CD4-positive, alpha-beta T cell treated with Interleukin-17A for 1 hour (primary cell): ENCODE data around the gene RIPK1.

ENCODE experiments used
- DNase-seq: peaks from one replicate; pipeline ENCODE4 v3.0.0-alpha.2; 2020

The RIPK1 gene

GRCh38 chr6:3086282-3086946 lies 18.1 kb downstream of the RIPK1 start:
- DNase-seq = no peak

GRCh38 chr6:3088446-3088845 lies 20.2 kb downstream of the RIPK1 start:
- DNase-seq = no peak

GRCh38 chr6:3088968-3089367 lies 20.7 kb downstream of the RIPK1 start:
- no peak for DNase-seq

- no peak for DNase-seq
These were observed 21.7 kb downstream of the RIPK1 start for GRCh38 chr6:3090013-3090412.

GRCh38 chr6:3094815-3095214 lies 26.5 kb downstream of the RIPK1 start:
- DNase-seq = no peak

GRCh38 chr6:3102875-3103274 lies 34.6 kb downstream of the RIPK1 start:
- no peak for DNase-seq

GRCh38 chr6:3108746-3109414 lies 40.6 kb downstream of the RIPK1 start:
- DNase-seq = no peak

GRCh38 chr6:3109761-3110160 lies 41.5 kb downstream of the RIPK1 start:
- DNase-seq = no peak

- DNase-seq = no peak
These were observed 46.1 kb downstream of the RIPK1 start for GRCh38 chr6:3114377-3114776.

- no peak for DNase-seq
These were observed 49.6 kb downstream of the RIPK1 start for GRCh38 chr6:3117912-3118352.

GRCh38 chr6:3118353-3119039 lies 50.2 kb downstream of the RIPK1 start, which contains the start of gene BPHL:
BPHL (plus strand) TSS chr6:3118711; CDS start chr6:3118741, 30 bp downstream.
- peak; percentile 98 for DNase-seq

- no peak for DNase-seq
These were observed 50.9 kb downstream of the RIPK1 start for GRCh38 chr6:3119040-3119723.

- DNase-seq = no peak
These were observed 52.4 kb downstream of the RIPK1 start for GRCh38 chr6:3120765-3121089.

- DNase-seq = no peak
These were observed 54.5 kb downstream of the RIPK1 start for GRCh38 chr6:3122823-3123182.

GRCh38 chr6:3124667-3125066 lies 56.4 kb downstream of the RIPK1 start:
- no peak for DNase-seq

- DNase-seq = no peak
These were observed 57.5 kb downstream of the RIPK1 start for GRCh38 chr6:3125815-3126214.

- DNase-seq = no peak
These were observed 60.2 kb downstream of the RIPK1 start for GRCh38 chr6:3128356-3129108.

- DNase-seq = no peak
These were observed 63.4 kb downstream of the RIPK1 start for GRCh38 chr6:3131695-3132094.

- no peak for DNase-seq
These were observed 65.2 kb downstream of the RIPK1 start for GRCh38 chr6:3133515-3133914.

GRCh38 chr6:3135668-3136291 lies 67.5 kb downstream of the RIPK1 start:
- no peak for DNase-seq

- DNase-seq = no peak
These were observed 68.2 kb downstream of the RIPK1 start for GRCh38 chr6:3136292-3137011.
